PC-9 (cell line): ENCODE results near the gene PRKCA.

ENCODE experiments used
- EZH2 ChIP-seq: fragments of 200-600 bp; sonication (generic); IDR thresholded peaks from 2 replicates; pipeline ENCODE4 v1.8.0; 2017; ENCODE audit warnings: antibody characterized with exemption, low read depth
- TF ChIP-seq, protein P1 (sequence below): fragments of 200-600 bp; sonication (generic); conservative IDR thresholded peaks from 2 replicates; pipeline ENCODE4 v1.6.1; 2017; ENCODE audit warnings: mixed run types, antibody characterized with exemption, mild to moderate bottlenecking, moderate library complexity

DNA sequence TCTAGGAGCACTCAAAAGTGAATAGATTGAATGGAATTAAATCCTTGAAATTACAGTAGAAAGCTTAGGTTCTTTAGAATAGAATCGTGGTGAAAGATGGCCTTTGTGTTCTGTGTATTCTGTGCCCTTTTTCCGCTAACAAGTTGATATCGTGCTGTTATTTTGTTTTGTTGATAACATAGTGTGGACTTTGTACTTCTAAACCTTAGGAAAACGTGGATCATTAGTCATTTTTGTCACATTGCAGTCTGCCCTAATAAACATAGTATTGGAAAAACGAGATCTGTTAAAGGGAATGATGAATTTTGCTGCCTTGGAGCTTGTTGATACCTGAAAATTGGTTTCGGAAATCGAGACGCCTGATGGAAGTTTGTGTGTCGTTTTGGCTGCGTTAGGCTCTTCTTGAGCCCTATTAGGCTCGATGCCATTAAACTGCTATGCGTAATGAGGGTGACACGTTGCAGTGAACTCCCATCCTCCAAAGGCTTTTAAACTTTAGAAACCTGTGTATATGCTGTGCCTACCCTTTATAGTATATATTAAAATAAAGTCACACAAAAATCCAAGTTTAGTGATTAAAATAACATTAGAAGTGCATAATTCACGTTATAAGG is 145.7 kb downstream of the PRKCA start:
- TF ChIP-seq, protein P1, sequence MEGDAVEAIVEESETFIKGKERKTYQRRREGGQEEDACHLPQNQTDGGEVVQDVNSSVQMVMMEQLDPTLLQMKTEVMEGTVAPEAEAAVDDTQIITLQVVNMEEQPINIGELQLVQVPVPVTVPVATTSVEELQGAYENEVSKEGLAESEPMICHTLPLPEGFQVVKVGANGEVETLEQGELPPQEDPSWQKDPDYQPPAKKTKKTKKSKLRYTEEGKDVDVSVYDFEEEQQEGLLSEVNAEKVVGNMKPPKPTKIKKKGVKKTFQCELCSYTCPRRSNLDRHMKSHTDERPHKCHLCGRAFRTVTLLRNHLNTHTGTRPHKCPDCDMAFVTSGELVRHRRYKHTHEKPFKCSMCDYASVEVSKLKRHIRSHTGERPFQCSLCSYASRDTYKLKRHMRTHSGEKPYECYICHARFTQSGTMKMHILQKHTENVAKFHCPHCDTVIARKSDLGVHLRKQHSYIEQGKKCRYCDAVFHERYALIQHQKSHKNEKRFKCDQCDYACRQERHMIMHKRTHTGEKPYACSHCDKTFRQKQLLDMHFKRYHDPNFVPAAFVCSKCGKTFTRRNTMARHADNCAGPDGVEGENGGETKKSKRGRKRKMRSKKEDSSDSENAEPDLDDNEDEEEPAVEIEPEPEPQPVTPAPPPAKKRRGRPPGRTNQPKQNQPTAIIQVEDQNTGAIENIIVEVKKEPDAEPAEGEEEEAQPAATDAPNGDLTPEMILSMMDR: no peak
- no peak for TF ChIP-seq EZH2
